WTC11 (cell line): ENCODE results near the gene MTF2. TPM values are rescaled to one million over a fixed set of nuclear protein-coding genes. Genes with fewer than 3 reads are reported as not detected.

ENCODE experiments used
- ATAC-seq: fragments of 200-7000 bp; cut with Tn5 transposase; 2 replicates; pipeline ENCODE4 v1.10.0; 2021; ENCODE audit warnings: mild to moderate bottlenecking, moderate library complexity
- CTCF ChIA-PET: fragments of 300-600 bp; sonication (Branson Sonifier 250); formaldehyde crosslinking; loops from one replicate; lab custom pipeline; 2021; ENCODE audit warnings: antibody characterized with exemption; lab: Charles Lee
- POLR2A ChIA-PET: fragments of 350-600 bp; sonication (Branson Sonifier 250); formaldehyde crosslinking; loops from one replicate; lab custom pipeline; 2021; ENCODE audit warnings: antibody characterized with exemption; lab: Charles Lee
- DNase-seq: peaks from one replicate; pipeline ENCODE4 v3.0.0; 2021; ENCODE audit warnings: low spot score
- H3K27ac Mint-ChIP-seq: 2 replicates; pipeline ENCODE4 v1.8.0; 2021; ENCODE audit warnings: mixed read lengths
- H3K27me3 Mint-ChIP-seq: 2 replicates; pipeline ENCODE4 v1.8.0; 2021; ENCODE audit warnings: low read depth, mild to moderate bottlenecking, moderate library complexity, mixed read lengths
- H3K36me3 Mint-ChIP-seq: 2 replicates; pipeline ENCODE4 v1.8.0; 2021; ENCODE audit warnings: mixed read lengths
- H3K4me1 Mint-ChIP-seq: 2 replicates; pipeline ENCODE4 v1.8.0; 2022; ENCODE audit warnings: mixed read lengths
- H3K4me3 Mint-ChIP-seq: 2 replicates; pipeline ENCODE4 v1.8.0; 2021; ENCODE audit warnings: mild to moderate bottlenecking, moderate library complexity, mixed read lengths
- H3K9me3 Mint-ChIP-seq: 2 replicates; pipeline ENCODE4 v1.8.0; 2021; ENCODE audit warnings: mixed read lengths
- ATF1 ChIP-seq: sonication (generic); formaldehyde crosslinking; IDR thresholded peaks from 2 replicates; pipeline ENCODE4 v1.8.1; 2023; ENCODE audit warnings: mild to moderate bottlenecking, moderate library complexity, missing genetic modification reagents
- CBFB ChIP-seq: sonication (generic); formaldehyde crosslinking; IDR thresholded peaks from 2 replicates; pipeline ENCODE4 v1.8.1; 2022; ENCODE audit warnings: mild to moderate bottlenecking, low read depth, missing genetic modification reagents
- CREM ChIP-seq: sonication (generic); formaldehyde crosslinking; IDR thresholded peaks from 2 replicates; pipeline ENCODE4 v1.8.1; 2022; ENCODE audit warnings: mild to moderate bottlenecking, missing genetic modification reagents, moderate library complexity
- E2F5 ChIP-seq: sonication (generic); formaldehyde crosslinking; IDR thresholded peaks from 2 replicates; pipeline ENCODE4 v1.8.1; 2022; ENCODE audit warnings: mild to moderate bottlenecking, moderate library complexity, missing genetic modification reagents
- HMGA2 ChIP-seq: fragments of 250-450 bp; sonication (Bioruptor Pico); IDR thresholded peaks from 2 replicates; pipeline ENCODE4 v1.4.0; 2021; ENCODE audit warnings: mild to moderate bottlenecking, moderate library complexity
- JUN ChIP-seq: sonication (generic); formaldehyde crosslinking; IDR thresholded peaks from 2 replicates; pipeline ENCODE4 v1.8.0; 2023; ENCODE audit warnings: mild to moderate bottlenecking, missing genetic modification reagents
- MYBL2 ChIP-seq: sonication (generic); formaldehyde crosslinking; IDR thresholded peaks from 2 replicates; pipeline ENCODE4 v1.8.1; 2023; ENCODE audit warnings: mild to moderate bottlenecking, moderate library complexity, missing genetic modification reagents
- RELA ChIP-seq: sonication (generic); formaldehyde crosslinking; IDR thresholded peaks from 2 replicates; pipeline ENCODE4 v1.8.1; 2022; ENCODE audit warnings: missing genetic modification reagents, mild to moderate bottlenecking, borderline replicate concordance
- SMAD3 ChIP-seq: sonication (generic); formaldehyde crosslinking; IDR thresholded peaks from 2 replicates; pipeline ENCODE4 v1.8.0; 2022; ENCODE audit warnings: missing genetic modification reagents, mild to moderate bottlenecking, borderline replicate concordance
- SOX15 ChIP-seq: fragments of 250-450 bp; sonication (Bioruptor Pico); IDR thresholded peaks from 2 replicates; pipeline ENCODE4 v1.9.0; 2021; ENCODE audit warnings: mild to moderate bottlenecking
- SP1 ChIP-seq: sonication (generic); formaldehyde crosslinking; conservative IDR thresholded peaks from 2 replicates; pipeline ENCODE4 v1.8.1; 2022; ENCODE audit warnings: missing genetic modification reagents
- TEAD1 ChIP-seq: sonication (generic); formaldehyde crosslinking; IDR thresholded peaks from 2 replicates; pipeline ENCODE4 v1.8.0; 2022; ENCODE audit warnings: mild to moderate bottlenecking, missing genetic modification reagents
- USF2 ChIP-seq: sonication (generic); formaldehyde crosslinking; IDR thresholded peaks from 2 replicates; pipeline ENCODE4 v1.8.1; 2023; ENCODE audit warnings: mild to moderate bottlenecking, missing genetic modification reagents, moderate library complexity
- ZBTB21 ChIP-seq: sonication (generic); formaldehyde crosslinking; IDR thresholded peaks from 2 replicates; pipeline ENCODE4 v1.8.1; 2023; ENCODE audit warnings: mild to moderate bottlenecking, missing genetic modification reagents, borderline replicate concordance
- ZMAT4 ChIP-seq: fragments of 250-450 bp; sonication (Bioruptor Pico); IDR thresholded peaks from 2 replicates; pipeline ENCODE4 v1.9.0; 2021; ENCODE audit warnings: mild to moderate bottlenecking
- ZNF121 ChIP-seq: sonication (generic); formaldehyde crosslinking; IDR thresholded peaks from 2 replicates; pipeline ENCODE4 v1.8.0; 2023; ENCODE audit warnings: missing genetic modification reagents
- ZNF232 ChIP-seq: sonication (generic); formaldehyde crosslinking; IDR thresholded peaks from 2 replicates; pipeline ENCODE4 v1.8.0; 2022; ENCODE audit warnings: mild to moderate bottlenecking, missing genetic modification reagents
- ZNF263 ChIP-seq: sonication (generic); formaldehyde crosslinking; IDR thresholded peaks from 2 replicates; pipeline ENCODE4 v1.8.1; 2022; ENCODE audit warnings: low read depth, mild to moderate bottlenecking, moderate library complexity, missing genetic modification reagents
- ZNF281 ChIP-seq: sonication (generic); formaldehyde crosslinking; IDR thresholded peaks from 2 replicates; pipeline ENCODE4 v1.8.0; 2023; ENCODE audit warnings: mild to moderate bottlenecking, missing genetic modification reagents
- ZNF396 ChIP-seq: fragments of 250-450 bp; sonication (Bioruptor Pico); IDR thresholded peaks from 2 replicates; pipeline ENCODE4 v1.8.0; 2021; ENCODE audit warnings: mild to moderate bottlenecking, moderate library complexity, borderline replicate concordance
- ZNF671 ChIP-seq: fragments of 250-450 bp; sonication (Bioruptor Pico); IDR thresholded peaks from 2 replicates; pipeline ENCODE4 v1.8.0; 2021; ENCODE audit warnings: mild to moderate bottlenecking
- total RNA-seq: library from RNA; stranded (reverse); gene quantifications from 3 replicates; pipeline ENCODE4 v1.2.3, GENCODE V29; 2021

Gene MTF2
- total RNA-seq, 1 experiment from 2014 or later = 111 TPM

GRCh38 chr1:93078203-93078602 lies 880 bp upstream of the MTF2 start:
- TF ChIP-seq ZNF281 (CRISPR knock-in tag) (no peak), ATF1 (no peak), ZNF263 (CRISPR knock-in tag) (no peak), MYBL2 (CRISPR knock-in tag) (no peak), RELA (CRISPR knock-in tag) (no peak), ZBTB21 (no peak), JUN (CRISPR knock-in tag) (no peak), ZMAT4 (CRISPR knock-in tag) (no peak)
- ChIA-PET POLR2A (interaction anchor here (0.6 to 1.6 kb wide), 12 partner anchors 15 to 1621 kb away, joined by 3 to 9 read pairs (median 4); partner anchors contain the start of genes DIPK1A, DR1 and RPL5), CTCF (interaction anchor here (0.9 to 2.6 kb wide), 3 partner anchors 15 to 227 kb away, joined by 3 to 8 read pairs (median 4); no protein-coding TSS in a partner anchor)
- Mint-ChIP-seq H3K4me3 (peak overlapping the region; percentile 98), H3K27ac (peak overlapping the region; percentile 98), H3K4me1 (peaks cover 18% of the 10 kb centered on the region), H3K27me3 (no peaks in the 10 kb centered on the region; the same call in 1 of the 2 replicates), H3K9me3 (peaks cover under 1% of the 10 kb centered on the region), H3K36me3 (peaks cover 18% of the 10 kb centered on the region)
- DNase-seq = no peak
- ATAC-seq = no peak

GRCh38 chr1:93078638-93078985 lies 471 bp upstream of the MTF2 start:
- Mint-ChIP-seq H3K9me3 (peaks cover 5% of the 10 kb centered on the region), H3K36me3 (peaks cover 22% of the 10 kb centered on the region), H3K4me1 (peaks cover 20% of the 10 kb centered on the region), H3K27ac (peak overlapping the region; percentile 98), H3K27me3 (no peaks in the 10 kb centered on the region; the same call in 1 of the 2 replicates), H3K4me3 (peak overlapping the region; percentile 98)
- ChIA-PET POLR2A (interaction anchor here (0.5 to 1.6 kb wide), 15 partner anchors 14 to 1621 kb away, joined by 3 to 9 read pairs (median 4); partner anchors contain the start of genes DIPK1A, DR1 and RPL5), CTCF (interaction anchor here (0.9 to 2.6 kb wide), 3 partner anchors 16 to 226 kb away, joined by 3 to 8 read pairs (median 4); no protein-coding TSS in a partner anchor)
- no peak for TF ChIP-seq SMAD3 (CRISPR knock-in tag)
- TF ChIP-seq CBFB (CRISPR knock-in tag) = no peak
- no peak for TF ChIP-seq HMGA2
- TF ChIP-seq SOX15 = no peak
- TF ChIP-seq ZNF281 (CRISPR knock-in tag) = no peak
- no peak; the same call in 1 of the 2 replicates for ATAC-seq
- no peak for DNase-seq

GRCh38 chr1:93079685-93080141 lies 630 bp downstream of the MTF2 start:
- Mint-ChIP-seq H3K36me3 (peaks cover 33% of the 10 kb centered on the region), H3K9me3 (peaks cover 15% of the 10 kb centered on the region), H3K27ac (peak overlapping the region; percentile 98), H3K4me1 (peaks cover 23% of the 10 kb centered on the region), H3K27me3 (no peaks in the 10 kb centered on the region), H3K4me3 (peak overlapping the region; percentile 98)
- ChIA-PET POLR2A (interaction anchor here (0.5 to 1.6 kb wide), 16 partner anchors 13 to 766 kb away, joined by 3 to 9 read pairs (median 4); partner anchors contain the start of genes DIPK1A, DR1, FNBP1L and RPL5), CTCF (interaction anchor here (0.6 to 2.6 kb wide), 6 partner anchors 13 to 225 kb away, joined by 3 to 8 read pairs (median 3); no protein-coding TSS in a partner anchor)
- TF ChIP-seq CREM (CRISPR knock-in tag) = no peak
- 0 out of 2 replicates have a peak, but pooled peaks have one; percentile 15 for TF ChIP-seq TEAD1 (CRISPR knock-in tag)
- 0 out of 2 replicates have a peak, but pooled peaks have one; percentile 19 for TF ChIP-seq ZNF671 (CRISPR knock-in tag)
- no peak for TF ChIP-seq ZNF121 (CRISPR knock-in tag)
- TF ChIP-seq ZNF232 (CRISPR knock-in tag) = no peak
- no peak for TF ChIP-seq SP1 (CRISPR knock-in tag)
- TF ChIP-seq ZNF396 (CRISPR knock-in tag) = no peak
- no peak for TF ChIP-seq USF2 (CRISPR knock-in tag)
- no peak for TF ChIP-seq E2F5 (CRISPR knock-in tag)
- peak; percentile 46 for ATAC-seq
- peak; percentile 53 for DNase-seq
